Activated CD8-positive, alpha-beta memory T cell treated with anti-CD3 and anti-CD28 coated beads, Interleukin-2, amount 50 U/mL, for 1 hour (primary cell): ENCODE data around the gene POLE.

ENCODE experiments used
- DNase-seq: peaks from one replicate; pipeline ENCODE4 v3.0.0-alpha.2; 2020; ENCODE audit errors: extremely low read depth

POLE gene

DNA sequence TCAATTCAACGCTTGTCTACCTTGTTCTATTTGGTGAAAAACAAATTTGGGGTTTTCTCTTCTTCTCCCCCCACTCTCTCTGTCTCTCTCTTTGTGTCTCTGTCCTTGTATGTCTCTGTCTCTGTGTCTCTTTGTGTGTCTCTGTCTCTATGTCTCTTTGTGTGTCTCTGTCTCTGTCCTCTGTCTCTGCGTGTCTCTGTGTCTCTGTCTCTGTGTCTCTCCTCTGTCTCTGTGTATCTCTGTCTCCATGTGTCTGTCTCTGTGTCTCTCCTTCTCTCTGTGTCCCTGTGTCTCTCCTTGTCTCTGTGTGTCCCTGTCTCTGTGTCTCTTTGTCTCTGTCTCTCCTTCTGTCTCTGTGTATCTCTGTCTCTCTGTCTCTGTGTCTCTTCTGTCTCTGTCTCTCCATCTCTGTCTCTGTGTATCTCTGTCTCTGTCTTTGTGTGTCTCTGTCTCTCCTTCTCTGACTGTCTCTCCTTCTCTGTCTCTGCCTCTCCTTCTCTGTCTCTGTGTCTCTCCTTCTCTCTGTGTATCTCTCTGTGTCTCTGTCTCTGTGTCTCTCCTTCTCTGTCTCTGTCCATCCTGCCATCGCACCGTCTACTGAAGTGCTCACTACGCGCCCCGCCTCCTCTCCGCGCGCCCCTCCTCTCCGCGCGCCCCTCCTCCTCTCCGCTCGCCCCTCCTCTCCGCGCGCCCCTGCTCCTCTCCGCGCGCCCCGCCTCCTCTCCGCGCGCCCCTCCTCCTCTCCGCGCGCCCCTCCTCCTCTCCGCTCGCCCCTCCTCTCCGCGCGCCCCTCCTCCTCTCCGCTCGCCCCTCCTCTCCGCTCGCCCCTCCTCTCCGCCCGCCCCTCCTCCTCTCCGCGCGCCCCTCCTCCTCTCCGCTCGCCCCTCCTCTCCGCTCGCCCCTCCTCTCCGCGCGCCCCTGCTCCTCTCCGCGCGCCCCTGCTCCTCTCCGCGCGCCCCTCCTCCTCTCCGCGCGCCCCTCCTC, 89.5 kb downstream of the POLE start:
- DNase-seq = no peak

DNA sequence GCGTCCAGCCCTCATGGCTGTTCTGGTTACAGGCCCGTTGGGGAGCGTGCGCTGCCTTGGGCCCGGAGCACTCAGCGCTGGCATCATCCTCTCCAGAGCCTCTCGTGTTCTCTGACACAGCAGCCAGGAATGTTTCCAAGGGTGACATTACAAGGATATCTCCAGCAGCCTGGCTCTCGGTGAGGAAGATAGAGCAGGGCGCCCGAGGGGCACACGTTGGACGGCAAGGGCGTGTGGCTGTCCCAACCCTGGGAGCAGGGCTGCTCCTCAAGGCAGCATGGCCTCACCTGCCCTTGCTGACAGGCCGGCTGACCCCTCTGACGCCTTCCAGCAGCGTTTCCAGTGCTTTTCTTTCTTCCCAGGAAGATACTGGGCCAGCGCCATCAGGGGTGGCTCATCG, 91.1 kb downstream of the POLE start:
- no peak for DNase-seq

DNA sequence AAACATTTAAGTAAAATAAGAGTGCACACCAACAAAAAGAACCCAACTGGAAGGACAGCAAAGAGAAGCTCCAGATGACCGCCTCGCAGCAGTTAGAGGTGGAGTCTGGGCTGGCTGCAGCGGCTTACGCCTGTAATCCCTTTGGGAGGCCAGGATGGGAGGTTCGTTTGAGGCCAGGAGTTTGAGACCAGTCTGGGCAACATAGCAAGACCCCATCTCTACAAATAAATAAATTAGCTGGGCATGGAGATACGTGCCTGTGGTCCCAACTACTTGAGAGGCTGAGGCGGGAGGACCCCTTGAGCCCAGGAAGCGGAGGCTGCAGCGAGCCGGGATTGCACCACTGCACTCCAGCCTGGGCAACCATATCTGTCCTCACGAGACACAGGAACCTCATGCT, 92.0 kb downstream of the POLE start:
- no peak for DNase-seq

DNA sequence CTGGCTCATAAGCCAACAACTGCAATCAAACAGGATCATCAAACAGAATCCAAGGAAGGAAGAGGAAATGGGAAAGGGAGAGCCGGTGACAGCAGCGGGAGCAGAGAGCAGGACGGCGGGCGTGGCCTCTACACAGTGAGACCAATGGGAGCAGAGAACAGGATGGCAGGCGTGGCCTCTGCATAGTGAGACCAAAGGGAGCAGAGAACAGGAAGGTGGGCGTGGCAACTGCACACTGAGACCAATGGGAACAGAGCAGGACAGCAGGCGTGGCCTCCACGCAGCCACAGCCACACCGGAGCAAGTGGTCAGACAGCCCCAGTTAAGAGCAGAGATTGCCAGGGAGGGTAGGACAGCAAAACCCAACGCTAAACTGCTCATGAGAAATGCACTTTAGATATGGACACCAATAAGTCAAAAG, 93.2 kb downstream of the POLE start:
- DNase-seq = no peak

DNA sequence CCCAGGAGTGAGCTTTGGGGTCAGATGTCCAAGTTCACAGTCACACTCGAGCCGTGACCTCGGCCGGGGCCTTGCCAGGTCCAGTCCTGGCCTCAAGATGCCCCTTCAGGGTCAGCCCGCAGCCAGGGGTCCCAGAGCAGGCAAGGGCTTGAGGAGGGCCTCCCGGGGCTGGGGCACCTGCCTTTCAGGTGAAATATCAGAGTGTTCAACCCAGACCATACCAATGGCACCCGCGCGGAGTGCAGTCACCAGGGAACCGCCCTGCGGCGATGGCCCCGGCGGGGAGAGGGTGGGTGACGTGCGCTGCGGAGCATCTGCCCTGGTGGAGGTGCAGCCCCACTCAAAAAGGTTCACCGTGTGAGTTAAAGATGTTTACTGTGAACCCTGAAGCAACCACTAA, 93.6 kb downstream of the POLE start:
- DNase-seq = no peak

DNA sequence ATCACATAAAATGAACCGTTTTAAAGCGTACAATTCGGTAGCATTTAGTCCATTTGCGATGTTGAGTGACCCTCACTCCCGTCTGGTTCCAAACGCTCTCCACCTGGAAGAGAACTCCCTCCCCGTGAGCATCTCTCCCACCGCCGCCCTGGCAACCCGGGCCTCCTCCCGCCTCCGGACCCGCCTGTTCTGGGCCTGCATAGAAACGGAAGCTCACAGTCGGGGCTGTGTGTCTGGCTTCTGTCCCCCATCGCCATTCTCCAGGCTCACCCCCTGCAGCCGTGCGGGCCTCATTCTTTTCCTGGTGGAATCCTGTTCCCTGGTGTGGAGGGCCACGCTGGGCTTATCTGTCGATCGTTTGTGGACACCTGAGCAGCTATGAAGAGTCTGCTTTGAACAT, 94.1 kb downstream of the POLE start:
- no peak for DNase-seq

DNA sequence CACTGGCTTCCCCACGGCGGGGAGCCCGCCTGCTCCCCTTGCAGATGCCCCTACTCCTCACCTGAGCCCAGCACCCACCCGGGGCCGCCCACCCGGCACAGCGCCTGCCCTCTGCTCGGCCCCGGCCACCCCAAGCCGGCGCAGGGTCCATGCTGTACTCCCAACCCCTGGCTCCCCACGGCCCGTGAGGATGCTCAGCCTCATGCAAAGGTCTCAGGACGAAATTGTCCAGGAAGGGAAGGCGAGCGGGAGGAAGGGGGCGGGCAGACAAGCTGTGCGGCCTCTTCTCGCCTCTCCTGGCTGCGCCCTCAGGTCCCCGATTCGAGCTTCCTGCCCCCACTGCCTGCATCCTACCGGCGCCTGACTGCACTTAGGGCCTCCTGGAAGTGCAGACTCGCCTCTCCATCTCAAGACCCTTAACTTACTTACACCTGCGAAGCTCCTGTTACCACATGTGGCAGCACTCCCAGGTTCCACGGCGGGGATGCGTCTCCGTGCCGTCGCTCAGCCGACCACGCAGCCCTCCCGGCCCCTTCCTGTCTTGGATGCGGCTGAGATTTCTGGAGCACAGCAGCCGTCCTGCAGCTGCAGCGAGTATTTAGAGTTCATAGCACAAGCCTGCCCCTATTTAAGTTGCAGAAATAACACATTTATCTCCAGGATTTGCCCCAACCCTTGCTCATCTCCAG, 94.7 kb downstream of the POLE start:
- no peak for DNase-seq

DNA sequence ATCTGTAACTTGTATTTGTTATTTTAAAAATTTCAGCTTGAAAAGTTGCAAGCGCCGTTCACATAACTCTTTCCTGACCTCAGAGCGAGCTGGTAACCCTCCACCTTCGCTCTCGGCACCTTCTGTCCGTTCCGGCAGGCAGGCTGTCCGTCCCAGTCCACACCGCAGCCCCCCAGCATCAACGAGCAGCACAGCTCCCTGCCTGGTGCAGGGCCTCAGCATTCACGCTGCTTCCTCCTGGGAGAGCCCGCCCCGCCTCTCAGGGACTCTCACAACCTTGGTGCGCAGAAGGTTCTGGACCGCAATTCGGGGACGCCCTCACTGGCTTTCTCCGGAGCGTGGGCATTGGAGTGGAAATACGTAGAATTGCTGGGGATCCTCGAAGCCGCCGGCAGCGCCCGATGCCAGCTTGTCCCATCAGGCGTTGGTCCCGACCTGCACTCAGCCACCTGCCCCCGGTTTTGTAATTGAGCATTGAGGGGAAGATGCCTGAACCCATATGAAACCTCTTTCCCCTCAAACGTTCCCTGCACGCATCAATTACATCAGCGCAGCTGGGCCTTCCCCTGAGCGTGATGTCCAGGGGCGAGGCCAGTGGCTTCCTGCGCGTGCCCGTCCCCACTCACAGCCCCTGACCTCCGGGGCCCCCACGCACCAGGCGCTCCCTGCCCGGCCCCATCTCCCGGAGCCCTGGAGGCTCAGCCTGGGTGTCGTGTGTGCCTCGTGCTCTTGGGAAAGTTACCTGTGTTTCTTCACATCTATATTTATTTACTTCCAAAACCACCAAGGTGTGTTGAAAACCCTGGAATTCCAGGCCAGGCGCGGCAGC, 95.8 kb downstream of the POLE start:
- no peak for DNase-seq

DNA sequence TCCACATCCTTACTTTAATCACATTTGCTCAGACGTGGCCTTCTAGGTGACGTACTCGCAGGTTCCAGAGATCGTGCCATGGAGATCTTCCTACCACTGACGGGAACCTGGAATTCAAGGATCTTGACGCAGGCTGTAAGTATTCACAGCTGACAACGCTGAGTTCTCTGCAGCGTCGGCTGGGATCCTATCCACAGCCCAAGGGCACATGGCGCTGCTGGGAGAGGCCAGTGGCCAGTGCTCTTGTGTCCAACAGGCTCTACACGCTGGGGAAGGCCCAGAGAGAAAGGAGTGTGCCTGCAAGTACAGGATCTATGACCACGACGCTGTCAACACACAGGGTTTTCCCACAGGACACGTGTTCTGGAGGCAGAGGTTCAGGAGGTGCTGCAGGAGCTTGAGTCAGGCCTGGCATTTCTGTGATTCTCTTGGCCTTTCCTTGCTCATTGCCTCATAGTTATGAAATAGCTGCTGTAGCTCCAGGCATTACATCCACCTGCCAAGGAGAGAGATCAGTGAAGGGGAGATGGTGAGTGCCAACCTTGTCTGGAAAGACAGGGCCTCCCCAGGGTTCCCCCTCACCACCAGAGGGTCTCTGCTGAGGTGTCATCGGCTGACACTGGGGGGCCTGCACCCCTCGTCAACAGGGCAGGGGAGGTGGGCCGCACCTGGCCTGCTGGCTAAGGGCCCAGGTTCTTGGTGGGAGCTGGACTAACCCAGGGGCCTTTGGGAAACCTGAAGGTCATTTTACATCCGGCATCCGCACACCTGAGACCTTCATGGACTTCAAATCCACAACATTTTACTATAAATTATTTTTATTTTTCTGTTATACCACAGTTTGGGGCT, 98.1 kb downstream of the POLE start:
- no peak for DNase-seq

DNA sequence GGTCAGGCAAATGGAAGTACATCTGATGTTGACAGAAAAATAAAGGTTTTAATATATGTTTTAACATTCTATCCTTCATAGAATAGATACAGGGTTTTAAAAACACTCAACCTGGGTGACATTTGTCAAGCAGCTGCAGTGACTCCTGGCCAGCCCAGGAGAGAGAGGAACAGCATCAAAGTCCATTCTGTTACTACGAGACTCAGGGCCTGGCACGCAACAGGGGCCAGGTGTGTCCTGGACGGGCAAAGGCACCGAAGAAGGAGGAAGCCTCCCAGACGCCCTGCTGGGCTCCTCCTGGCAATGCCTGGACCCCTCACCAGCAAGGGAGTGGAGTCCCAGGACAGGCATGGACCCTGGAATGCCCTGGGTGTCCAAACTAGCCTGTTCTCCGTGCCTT, 98.8 kb downstream of the POLE start:
- DNase-seq = no peak

DNA sequence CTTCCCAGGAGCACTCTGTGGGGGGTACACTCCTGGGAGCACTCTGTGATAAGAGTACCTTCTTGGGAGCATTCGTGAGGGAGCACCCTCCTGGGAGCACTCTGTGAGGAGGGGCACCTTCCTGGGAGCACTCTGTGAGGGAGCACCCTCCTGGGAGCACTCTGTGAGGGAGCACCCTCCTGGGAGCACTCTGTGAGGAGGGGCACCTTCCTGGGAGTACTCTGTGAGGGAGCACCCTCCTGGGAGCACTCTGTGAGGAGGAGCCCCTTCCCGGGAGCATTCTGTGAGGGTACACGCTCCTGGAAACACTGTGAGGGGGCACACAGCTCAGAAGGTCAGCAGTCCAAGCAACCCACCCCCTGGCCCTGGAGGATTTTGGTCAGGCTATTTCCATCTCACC, 99.4 kb downstream of the POLE start:
- no peak for DNase-seq

DNA sequence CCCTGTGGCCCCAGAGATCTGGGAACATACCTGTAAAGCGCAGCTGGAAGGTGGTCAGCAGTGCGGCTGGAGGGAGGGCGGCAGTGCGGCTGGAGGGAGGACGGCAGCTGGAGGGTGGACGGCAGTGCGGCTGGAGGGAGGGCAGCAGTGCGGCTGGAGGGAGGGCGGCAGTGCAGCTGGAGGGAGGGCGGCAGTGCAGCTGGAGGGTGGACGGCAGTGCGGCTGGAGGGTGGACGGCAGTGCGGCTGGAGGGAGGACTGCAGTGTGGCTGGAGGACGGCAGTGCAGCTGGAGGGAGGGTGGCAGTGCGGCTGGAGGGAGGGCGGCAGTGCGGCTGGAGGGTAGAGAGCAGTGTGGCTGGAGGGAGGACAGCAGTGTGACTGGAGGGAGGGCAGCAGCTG, 100.2 kb downstream of the POLE start:
- DNase-seq = no peak

DNA sequence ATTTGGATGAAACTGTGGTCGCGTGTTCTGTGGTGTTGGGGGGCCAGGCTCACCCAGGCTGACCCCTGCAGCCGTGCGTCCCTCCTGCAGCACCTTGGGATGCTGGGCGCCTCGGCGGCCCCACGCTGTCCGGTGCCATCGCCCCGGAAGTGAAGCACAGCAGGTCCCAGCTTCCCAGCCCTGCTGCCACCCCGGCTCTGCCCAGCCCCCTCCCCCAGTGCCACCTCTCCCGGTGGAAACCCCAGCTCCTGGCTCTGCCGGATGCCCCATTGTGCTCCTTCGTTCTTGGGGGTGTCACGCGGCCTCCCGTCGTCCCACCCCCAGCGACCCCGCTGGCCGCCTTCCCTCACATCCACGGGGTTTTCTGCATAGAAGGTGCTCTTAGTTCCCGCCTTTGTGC, 102.0 kb downstream of the POLE start:
- DNase-seq = no peak

DNA sequence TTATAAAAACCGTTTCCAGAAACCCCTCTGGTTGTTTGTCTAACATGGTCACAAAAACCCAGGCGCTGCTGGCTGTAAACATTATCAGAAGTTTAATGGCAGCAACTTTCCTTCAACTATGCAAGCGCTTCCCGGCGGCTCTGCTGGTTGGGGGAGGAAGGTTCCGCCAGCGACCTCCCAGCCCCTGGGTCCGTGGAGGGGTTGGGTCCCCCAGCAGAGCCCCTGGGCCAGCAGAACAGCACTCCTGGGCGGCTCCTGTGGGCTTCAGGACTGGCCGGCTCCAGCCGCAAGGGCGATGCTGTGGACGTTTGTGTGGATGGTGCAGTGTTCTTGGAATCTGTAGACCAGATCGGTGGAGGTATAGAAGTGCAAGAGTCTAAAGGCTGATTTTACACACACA, 102.7 kb downstream of the POLE start:
- no peak for DNase-seq

DNA sequence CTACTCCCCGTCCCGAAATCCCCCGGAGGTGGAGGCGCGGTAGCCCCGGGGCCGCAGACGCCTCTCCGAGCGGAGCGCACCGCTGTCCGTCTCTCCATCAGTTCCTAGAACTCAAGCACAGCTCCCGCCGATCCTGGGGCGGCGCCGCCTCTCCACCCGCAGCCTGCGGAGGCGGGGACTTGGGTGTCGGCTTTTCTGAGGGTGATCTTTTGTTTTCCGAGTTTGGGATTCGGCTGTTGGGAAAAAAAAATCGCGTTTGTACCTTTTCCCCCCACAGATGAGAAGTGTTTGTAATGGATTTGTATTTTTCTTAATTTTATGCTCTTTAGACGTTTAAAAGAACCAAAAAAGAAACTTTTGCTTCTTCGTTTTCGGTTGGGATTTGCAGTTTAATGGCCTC, 103.4 kb downstream of the POLE start:
- no peak for DNase-seq

DNA sequence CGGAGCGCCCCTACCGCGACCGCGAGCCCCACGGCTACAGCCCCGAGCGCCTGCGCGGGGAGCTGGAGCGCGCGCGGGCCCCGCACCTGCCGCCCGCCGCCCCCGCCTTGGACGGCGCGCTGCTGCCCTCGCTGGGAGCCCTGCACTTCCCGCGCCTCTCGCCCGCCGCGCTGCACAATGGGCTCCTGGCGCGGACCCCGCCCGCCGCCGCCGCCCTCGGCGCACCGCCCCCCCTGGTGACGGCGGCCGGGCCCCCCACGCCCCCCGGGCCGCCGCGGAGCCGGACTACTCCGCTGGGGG, 103.8 kb downstream of the POLE start:
- no peak for DNase-seq

DNA sequence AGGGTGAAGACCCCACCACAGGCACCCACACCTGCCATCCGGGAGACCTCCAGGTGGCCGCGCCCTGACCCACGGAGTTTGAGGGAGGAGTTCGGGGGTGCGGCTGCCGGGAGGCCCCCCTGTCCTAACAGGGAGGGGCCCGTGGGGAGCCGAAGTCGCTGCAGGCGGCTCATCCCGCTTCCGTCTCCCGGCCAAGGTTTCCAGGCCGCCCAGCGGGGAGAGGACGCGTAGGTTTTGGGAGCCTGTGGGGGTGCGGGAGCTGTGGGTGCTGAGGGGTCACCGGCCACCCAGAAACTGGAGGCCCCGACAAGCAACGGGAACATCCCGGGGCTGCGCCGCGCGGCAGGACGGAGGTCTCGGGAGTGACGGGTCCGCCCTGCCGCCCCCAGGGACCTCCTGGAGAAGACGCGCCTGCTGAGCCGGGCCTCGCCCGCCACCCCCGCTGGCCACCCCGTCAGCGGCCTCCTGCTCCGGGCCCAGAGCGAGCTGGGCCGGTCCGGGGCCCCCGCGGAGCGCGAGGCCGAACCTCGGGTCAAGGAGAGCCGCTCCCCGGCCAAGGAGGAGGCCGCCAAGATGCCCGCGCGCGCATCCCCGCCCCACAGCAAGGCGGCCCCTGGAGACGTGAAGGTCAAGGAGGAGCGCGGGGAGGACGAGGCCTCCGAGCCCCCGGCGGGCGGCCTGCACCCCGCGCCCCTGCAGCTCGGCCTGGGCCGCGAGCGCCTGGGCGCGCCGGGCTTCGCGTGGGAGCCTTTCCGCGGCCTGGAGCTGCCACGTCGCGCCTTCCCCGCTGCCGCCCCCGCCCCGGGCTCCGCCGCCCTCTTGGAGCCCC, 104.3 kb downstream of the POLE start:
- no peak for DNase-seq

DNA sequence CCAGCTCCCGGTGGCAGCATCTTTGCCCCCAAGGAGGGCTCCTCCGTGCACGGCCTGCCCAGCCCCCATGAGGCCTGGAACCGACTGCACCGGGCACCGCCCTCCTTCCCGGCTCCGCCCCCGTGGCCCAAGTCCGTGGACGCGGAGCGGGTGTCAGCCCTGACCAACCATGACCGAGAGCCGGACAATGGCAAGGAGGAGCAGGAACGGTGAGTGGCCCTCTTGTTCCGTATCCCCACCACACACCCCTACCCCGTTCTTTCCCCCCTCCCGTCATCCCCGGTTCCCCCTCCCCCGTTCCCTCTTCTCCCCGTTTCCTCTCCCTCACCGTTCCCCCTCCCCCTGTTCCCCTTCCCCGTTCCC, 105.1 kb downstream of the POLE start:
- no peak for DNase-seq

DNA sequence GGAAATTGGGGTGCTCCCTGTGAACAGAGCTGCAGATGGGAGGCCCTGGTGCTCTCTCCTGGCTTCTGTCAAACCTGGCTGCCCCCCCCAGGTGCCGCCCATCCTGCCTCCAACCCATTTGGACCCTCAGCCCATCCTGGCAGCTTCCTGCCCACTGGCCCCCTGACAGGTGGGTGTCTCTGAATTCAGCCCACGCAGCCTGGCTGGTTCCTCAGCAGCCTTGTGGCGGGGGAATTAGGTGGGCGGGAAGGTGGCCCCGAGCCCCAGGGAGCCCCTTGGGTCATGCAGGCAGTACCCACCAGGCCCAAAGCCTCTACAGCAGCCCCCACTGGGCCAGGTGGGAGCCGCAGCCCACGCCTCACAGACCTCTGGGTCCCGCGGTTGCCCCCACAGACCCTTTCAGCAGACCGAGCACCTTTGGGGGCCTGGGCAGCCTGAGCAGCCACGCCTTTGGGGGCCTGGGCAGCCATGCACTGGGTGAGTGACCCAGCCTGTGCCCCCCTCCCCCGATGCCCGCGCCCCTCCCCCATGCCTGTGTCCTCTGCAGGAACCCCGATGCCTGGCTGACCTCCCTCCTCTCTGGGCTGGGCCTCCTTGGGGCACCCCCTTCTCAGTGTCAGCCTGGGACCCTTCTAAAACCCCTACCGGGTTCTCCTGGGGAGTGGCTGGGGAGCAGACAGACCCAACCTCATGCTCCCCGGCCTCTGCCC, 105.6 kb downstream of the POLE start:
- DNase-seq = no peak

DNA sequence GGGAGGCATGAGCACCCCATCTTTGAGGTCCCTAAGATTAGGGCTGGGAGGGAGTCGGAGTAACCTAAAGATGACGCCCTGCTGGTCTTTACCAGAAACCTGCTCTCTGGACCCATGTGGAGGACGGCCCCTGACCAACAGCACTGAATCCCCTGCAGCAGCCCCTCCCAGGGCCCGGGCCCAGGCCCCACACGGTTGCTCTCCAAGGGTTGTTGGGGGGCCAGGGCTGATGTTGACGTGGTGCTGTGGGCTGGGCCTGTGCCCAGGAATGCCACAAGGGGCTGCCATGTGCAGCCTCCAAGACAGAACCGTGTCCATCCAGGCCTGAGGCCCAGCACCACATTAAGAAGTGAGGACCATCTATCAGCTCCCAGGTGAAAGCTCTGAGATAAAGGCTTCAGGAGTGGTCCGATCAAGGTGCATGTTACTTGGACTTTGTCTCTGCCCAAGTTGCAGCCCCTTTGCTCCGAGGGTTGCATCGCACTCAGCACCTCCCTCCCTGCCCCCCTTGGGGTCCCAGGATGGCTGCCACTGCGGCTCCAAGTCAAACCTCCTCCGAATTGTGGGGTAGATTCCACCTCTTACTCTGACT, 106.3 kb downstream of the POLE start:
- no peak for DNase-seq
